ENCODE results near the gene FIBP. TPM values are rescaled to one million over a fixed set of nuclear protein-coding genes. Genes with fewer than 3 reads are reported as not detected.

Gene FIBP
- total RNA-seq (2013) = 58.1 TPM
- 100 to 1,000 TPM in 2 of 3 donors, 10 to 100 TPM in 1; 79.1 to 109 (median 101) TPM for polyA plus RNA-seq
- polyA minus RNA-seq = 54.2 and 95.4 TPM in 2 replicates
- 7.6 to 32.5 (median 24.3) reads per million in 11 experiments for total RNA-seq

DNA sequence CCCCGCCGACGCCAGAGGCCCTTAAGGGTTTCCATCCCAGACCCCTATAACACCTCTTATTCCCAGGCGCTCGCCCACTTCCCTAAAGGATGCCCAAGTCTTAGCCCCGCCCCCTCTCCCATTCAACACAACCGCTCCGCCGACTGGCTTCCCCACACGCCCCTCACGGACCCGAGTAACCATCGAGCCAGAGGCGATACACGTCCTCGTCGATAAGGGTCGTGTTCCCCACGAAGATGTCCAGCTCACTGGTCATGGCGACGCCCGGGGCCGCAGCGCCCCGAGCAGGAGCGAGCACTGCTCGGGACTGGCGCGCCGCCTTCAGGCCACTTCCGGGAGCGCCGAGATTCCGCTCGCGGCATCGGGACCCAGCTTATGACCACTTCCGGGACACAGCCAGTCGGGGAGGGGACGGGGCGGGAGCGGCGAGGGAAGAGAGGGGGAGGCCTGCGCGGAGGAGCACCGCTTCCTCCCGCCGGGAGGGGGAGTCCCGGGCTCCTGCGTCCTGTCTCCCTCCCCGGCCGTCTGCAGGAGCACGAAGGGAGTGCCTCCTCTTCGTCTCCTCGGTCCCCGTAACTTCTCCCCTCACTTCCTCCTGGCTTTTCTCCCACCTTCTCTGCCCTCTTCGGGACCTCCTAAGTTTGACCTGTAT is at the start of gene FIBP:
Gene FIBP, minus strand, starts transcription at position 309 of the 652 bp plus-strand sequence. Its CDS starts 53 bp downstream, at position 256.
- peak within 1 kb of the TSS; percentile 63 to 82 (median 69) for H3K4me3 ChIP-seq (replicated peaks in 1 of 3; ENCODE audit: low read depth in 2 of 3, low read length in 3 of 3)
- peaks cover 0 to 7% (median 0%) of the 10 kb centered on the region in 3 donors for H3K27me3 Mint-ChIP-seq (ENCODE audit: low read depth in 3 of 3)
- H3K36me3 Mint-ChIP-seq = peaks cover 38 to 46% of the 10 kb centered on the region in 2 donors
- peaks cover 63% of the 10 kb centered on the region for H3K4me1 Mint-ChIP-seq
- H3K27ac Mint-ChIP-seq = peak within 1 kb of the TSS; percentile 98 to 100 (median 99)
- peak within 1 kb of the TSS; percentile 95 to 99 for H3K4me3 Mint-ChIP-seq
- H3K4me1 ChIP-seq (ENCODE audit: control insufficient read depth in 1 of 2, insufficient read depth in 2 of 2, low read length in 2 of 2) = peaks cover 57 to 81% of the 10 kb centered on the region in 2 donors
- peaks cover 50% of the 10 kb centered on the region for H3K79me2 ChIP-seq (ENCODE audit: insufficient read depth, low read length)
- peaks cover 23 to 34% of the 10 kb centered on the region in 2 donors for H3K36me3 ChIP-seq (replicated peaks in 1 of 2; ENCODE audit: control insufficient read depth in 1 of 2, insufficient read depth in 2 of 2, low read length in 2 of 2)
- H3K27ac ChIP-seq (ENCODE audit: low read depth in 1 of 2, low read length in 2 of 2) = peak within 1 kb of the TSS; percentile 88 to 95
- no peaks in the 10 kb centered on the region for H3K27me3 ChIP-seq (ENCODE audit: control insufficient read depth in 2 of 2, insufficient read depth in 2 of 2, low read length in 2 of 2)
- peaks cover 23% of the 10 kb centered on the region for H4K20me1 ChIP-seq (ENCODE audit: insufficient read depth, low read length)
- WGBS (ENCODE audit: insufficient coverage) = 0% methylated on average over 49 of the region's 57 CpGs
- H3K9ac ChIP-seq (ENCODE audit: insufficient read depth, low read length, poor library complexity, severe bottlenecking) = peak within 1 kb of the TSS; percentile 65
- DNase-seq = peak; percentile 95 to 97 (median 97)
- intact Hi-C loops (cut with micrococcal nuclease) = loop anchor here (1.0 to 5.0 kb wide), 4 partner anchors 34 to 177 kb away; partner anchors contain the start of gene SART1 (in 1 of the 2)
- H3K4me2 ChIP-seq (replicated peaks; ENCODE audit: extremely low read depth, low read length, poor library complexity, severe bottlenecking) = peak within 1 kb of the TSS; percentile 93
- TF ChIP-seq, protein P1, sequence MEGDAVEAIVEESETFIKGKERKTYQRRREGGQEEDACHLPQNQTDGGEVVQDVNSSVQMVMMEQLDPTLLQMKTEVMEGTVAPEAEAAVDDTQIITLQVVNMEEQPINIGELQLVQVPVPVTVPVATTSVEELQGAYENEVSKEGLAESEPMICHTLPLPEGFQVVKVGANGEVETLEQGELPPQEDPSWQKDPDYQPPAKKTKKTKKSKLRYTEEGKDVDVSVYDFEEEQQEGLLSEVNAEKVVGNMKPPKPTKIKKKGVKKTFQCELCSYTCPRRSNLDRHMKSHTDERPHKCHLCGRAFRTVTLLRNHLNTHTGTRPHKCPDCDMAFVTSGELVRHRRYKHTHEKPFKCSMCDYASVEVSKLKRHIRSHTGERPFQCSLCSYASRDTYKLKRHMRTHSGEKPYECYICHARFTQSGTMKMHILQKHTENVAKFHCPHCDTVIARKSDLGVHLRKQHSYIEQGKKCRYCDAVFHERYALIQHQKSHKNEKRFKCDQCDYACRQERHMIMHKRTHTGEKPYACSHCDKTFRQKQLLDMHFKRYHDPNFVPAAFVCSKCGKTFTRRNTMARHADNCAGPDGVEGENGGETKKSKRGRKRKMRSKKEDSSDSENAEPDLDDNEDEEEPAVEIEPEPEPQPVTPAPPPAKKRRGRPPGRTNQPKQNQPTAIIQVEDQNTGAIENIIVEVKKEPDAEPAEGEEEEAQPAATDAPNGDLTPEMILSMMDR (IDR thresholded peaks at IDR 0.05) = peak; percentile 95
- peaks cover 0 to 2% (median 0%) of the 10 kb centered on the region in 7 donors for H3K9me3 Mint-ChIP-seq
- peak within 1 kb of the TSS; percentile 84 for H2AFZ ChIP-seq (ENCODE audit: insufficient read depth, low read depth, low read length, poor library complexity, severe bottlenecking)
- H3K9me3 ChIP-seq (replicated peaks in 1 of 2; ENCODE audit: control insufficient read depth in 1 of 2, insufficient read depth in 1 of 2, low read length in 2 of 2) = no peaks in the 10 kb centered on the region

GRCh38 chr11:65937766-65938165 is 49.5 kb upstream of the FIBP start:
- peaks cover 27 to 30% of the 10 kb centered on the region in 2 donors for H3K4me1 ChIP-seq (ENCODE audit: control insufficient read depth in 1 of 2, insufficient read depth in 2 of 2, low read length in 2 of 2)
- no peak for DNase-seq
- H3K9ac ChIP-seq (ENCODE audit: insufficient read depth, low read length, poor library complexity, severe bottlenecking) = no peak overlapping the region
- Mint-ChIP-seq H3K9me3 (peaks cover 0 to 9% (median 0%) of the 10 kb centered on the region in 7 donors), H3K27me3 (ENCODE audit: low read depth in 3 of 3) (peaks cover 1 to 11% (median 1%) of the 10 kb centered on the region in 3 donors), H3K36me3 (no peaks in the 10 kb centered on the region), H3K4me3 (no peak overlapping the region), H3K27ac (no peak overlapping the region), H3K4me1 (peaks cover 33% of the 10 kb centered on the region)
- H3K4me3 ChIP-seq (replicated peaks in 1 of 3; ENCODE audit: low read depth in 2 of 3, low read length in 3 of 3) = no peak overlapping the region
- no peaks in the 10 kb centered on the region for H3K27me3 ChIP-seq (ENCODE audit: control insufficient read depth in 2 of 2, insufficient read depth in 2 of 2, low read length in 2 of 2)
- no peak overlapping the region for H3K27ac ChIP-seq (ENCODE audit: low read depth in 1 of 2, low read length in 2 of 2)
- TF ChIP-seq, protein P1 (IDR thresholded peaks at IDR 0.05) = no peak
- no peak overlapping the region for H3K4me2 ChIP-seq (replicated peaks; ENCODE audit: extremely low read depth, low read length, poor library complexity, severe bottlenecking)
- no peaks in the 10 kb centered on the region for H3K9me3 ChIP-seq (replicated peaks in 1 of 2; ENCODE audit: control insufficient read depth in 1 of 2, insufficient read depth in 1 of 2, low read length in 2 of 2)
- H3K79me2 ChIP-seq (ENCODE audit: insufficient read depth, low read length) = no peaks in the 10 kb centered on the region
- H4K20me1 ChIP-seq (ENCODE audit: insufficient read depth, low read length) = no peaks in the 10 kb centered on the region
- intact Hi-C loops (cut with micrococcal nuclease) = no loop called here
- H3K36me3 ChIP-seq (replicated peaks in 1 of 2; ENCODE audit: control insufficient read depth in 1 of 2, insufficient read depth in 2 of 2, low read length in 2 of 2) = no peaks in the 10 kb centered on the region
- H2AFZ ChIP-seq (ENCODE audit: insufficient read depth, low read depth, low read length, poor library complexity, severe bottlenecking) = no peak overlapping the region
- 58% methylated on average over 3 of the region's 4 CpGs for WGBS (ENCODE audit: insufficient coverage)

Measured in CD14-positive monocyte (primary cell).